Smooth muscle cell (in vitro differentiated cells): ENCODE data around the gene PAIP2B. TPM values are rescaled to one million over a fixed set of nuclear protein-coding genes. Genes with fewer than 3 reads are reported as not detected.

Experiments
- DNase-seq: peaks from one replicate; lab custom pipeline; 2025; ENCODE audit not compliant: unreplicated experiment; lab: John Stamatoyannopoulos, UW
- H2AFZ ChIP-seq: fragments of 200-600 bp; sonication (generic); 2 replicates; pipeline ENCODE4 v1.6.0; 2016; ENCODE audit warnings: antibody characterized with exemption, low read depth, mild to moderate bottlenecking
- H3F3A ChIP-seq: fragments of 200-600 bp; sonication (generic); 2 replicates; pipeline ENCODE4 v1.6.0; 2017; ENCODE audit warnings: antibody characterized with exemption, low read depth
- H3K27ac ChIP-seq: fragments of 200-600 bp; sonication (generic); 2 replicates; pipeline ENCODE4 v1.5.1; 2016; ENCODE audit warnings: low read depth, mild to moderate bottlenecking
- H3K27me3 ChIP-seq: fragments of 200-600 bp; sonication (generic); 2 replicates; pipeline ENCODE4 v1.6.1; 2016; ENCODE audit warnings: low read depth, mild to moderate bottlenecking
- H3K36me3 ChIP-seq: fragments of 200-600 bp; sonication (generic); 2 replicates; pipeline ENCODE4 v1.5.1; 2016; ENCODE audit warnings: low read depth
- H3K4me1 ChIP-seq: fragments of 200-600 bp; sonication (generic); 2 replicates; pipeline ENCODE4 v1.5.1; 2016; ENCODE audit warnings: low read depth
- H3K4me2 ChIP-seq: fragments of 200-600 bp; sonication (generic); 2 replicates; pipeline ENCODE4 v1.6.0; 2016; ENCODE audit warnings: mild to moderate bottlenecking
- H3K4me3 ChIP-seq: fragments of 200-600 bp; sonication (generic); 2 replicates; pipeline ENCODE4 v1.5.1; 2016; ENCODE audit warnings: mild to moderate bottlenecking
- H3K79me2 ChIP-seq: fragments of 200-600 bp; sonication (generic); 2 replicates; pipeline ENCODE4 v1.6.0; 2016; ENCODE audit warnings: low read depth, mild to moderate bottlenecking
- H3K9ac ChIP-seq: fragments of 200-600 bp; sonication (generic); 2 replicates; pipeline ENCODE4 v1.6.0; 2016; ENCODE audit warnings: low read depth
- H3K9me3 ChIP-seq: fragments of 200-600 bp; sonication (generic); replicated peaks from 2 replicates; pipeline ENCODE4 v1.5.1; 2016; ENCODE audit warnings: low read depth
- H4K20me1 ChIP-seq: fragments of 200-600 bp; sonication (generic); 2 replicates; pipeline ENCODE4 v1.6.0; 2016; ENCODE audit warnings: low read depth
- WGBS: methylation state at CpG from one replicate; pipeline ENCODE4 v1.1.7; 2016; ENCODE audit warnings: low lambda C conversion rate; 5-methylcytosine and 5-hydroxymethylcytosine counted together
- polyA plus RNA-seq: library from polyadenylated mRNA; unstranded; fragments of >200 nt; fragmentation: Nextera tagmentation; extraction: Ambion mirVana; gene quantifications from 2 replicates; pipeline ENCODE4 v1.2.1, GENCODE V29; 2016
- total RNA-seq: library from RNA; depleted of rRNA; stranded (reverse); fragments of >200 nt; gene quantifications from 2 replicates; pipeline ENCODE4 v1.2.3, GENCODE V29; 2014
- TF ChIP-seq, protein P1 (sequence below): fragments of 200-600 bp; sonication (generic); IDR thresholded peaks from 2 replicates; pipeline ENCODE4 v1.5.1; 2017; ENCODE audit warnings: borderline replicate concordance, mild to moderate bottlenecking, antibody characterized with exemption; ENCODE audit not compliant: insufficient read depth, poor library complexity, severe bottlenecking

Gene PAIP2B, protein sequence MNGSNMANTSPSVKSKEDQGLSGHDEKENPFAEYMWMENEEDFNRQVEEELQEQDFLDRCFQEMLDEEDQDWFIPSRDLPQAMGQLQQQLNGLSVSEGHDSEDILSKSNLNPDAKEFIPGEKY
- 1.7 and 2.4 TPM in 2 replicates for total RNA-seq
- polyA plus RNA-seq = 0.89 and 1.2 TPM in 2 replicates

GRCh38 chr2:71226965-71227560 lies at the start of gene PAIP2B:
Gene PAIP2B (minus strand): TSS chr2:71227103. CDS start chr2:71202589, 24,514 bp downstream.
- Histone ChIP-seq H4K20me1 (no peaks in the 10 kb centered on the region), H3K27me3 (peaks cover 13% of the 10 kb centered on the region), H3K4me1 (peaks cover 3% of the 10 kb centered on the region), H3K27ac (no peak within 1 kb of the TSS), H3K9me3 (no peaks in the 10 kb centered on the region), H3F3A (no peaks in the 10 kb centered on the region), H3K4me3 (peak within 1 kb of the TSS; percentile 73), H3K36me3 (no peaks in the 10 kb centered on the region), H3K4me2 (peak within 1 kb of the TSS; percentile 93), H3K9ac (peak within 1 kb of the TSS; percentile 28), H2AFZ (peak within 1 kb of the TSS; percentile 92), H3K79me2 (no peaks in the 10 kb centered on the region)
- TF ChIP-seq, protein P1, sequence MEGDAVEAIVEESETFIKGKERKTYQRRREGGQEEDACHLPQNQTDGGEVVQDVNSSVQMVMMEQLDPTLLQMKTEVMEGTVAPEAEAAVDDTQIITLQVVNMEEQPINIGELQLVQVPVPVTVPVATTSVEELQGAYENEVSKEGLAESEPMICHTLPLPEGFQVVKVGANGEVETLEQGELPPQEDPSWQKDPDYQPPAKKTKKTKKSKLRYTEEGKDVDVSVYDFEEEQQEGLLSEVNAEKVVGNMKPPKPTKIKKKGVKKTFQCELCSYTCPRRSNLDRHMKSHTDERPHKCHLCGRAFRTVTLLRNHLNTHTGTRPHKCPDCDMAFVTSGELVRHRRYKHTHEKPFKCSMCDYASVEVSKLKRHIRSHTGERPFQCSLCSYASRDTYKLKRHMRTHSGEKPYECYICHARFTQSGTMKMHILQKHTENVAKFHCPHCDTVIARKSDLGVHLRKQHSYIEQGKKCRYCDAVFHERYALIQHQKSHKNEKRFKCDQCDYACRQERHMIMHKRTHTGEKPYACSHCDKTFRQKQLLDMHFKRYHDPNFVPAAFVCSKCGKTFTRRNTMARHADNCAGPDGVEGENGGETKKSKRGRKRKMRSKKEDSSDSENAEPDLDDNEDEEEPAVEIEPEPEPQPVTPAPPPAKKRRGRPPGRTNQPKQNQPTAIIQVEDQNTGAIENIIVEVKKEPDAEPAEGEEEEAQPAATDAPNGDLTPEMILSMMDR = no peak
- peak; percentile 90 for DNase-seq
- 2% methylated on average over 30 of the region's 30 CpGs for WGBS

- TF ChIP-seq, protein P1 = no peak
- Histone ChIP-seq H3K4me1 (peaks cover 14% of the 10 kb centered on the region), H3K4me2 (peak overlapping the region; percentile 94), H3K27ac (no peak overlapping the region), H2AFZ (no peak overlapping the region), H3K36me3 (no peaks in the 10 kb centered on the region), H4K20me1 (no peaks in the 10 kb centered on the region), H3F3A (no peaks in the 10 kb centered on the region), H3K4me3 (peak overlapping the region; percentile 52), H3K79me2 (no peaks in the 10 kb centered on the region), H3K9me3 (no peaks in the 10 kb centered on the region), H3K27me3 (peaks cover 54% of the 10 kb centered on the region), H3K9ac (no peak overlapping the region)
- 53% methylated on average over 8 of the region's 8 CpGs for WGBS
- no peak for DNase-seq
Measured at GRCh38 chr2:71275939-71276310, 49.0 kb upstream of the PAIP2B start.

GRCh38 chr2:71269511-71270090 lies 42.7 kb upstream of the PAIP2B start:
- WGBS = 93% methylated on average over 9 of the region's 9 CpGs
- DNase-seq = no peak
- Histone ChIP-seq H3K27me3 (peaks cover 21% of the 10 kb centered on the region), H3F3A (no peaks in the 10 kb centered on the region), H3K4me1 (no peaks in the 10 kb centered on the region), H3K36me3 (no peaks in the 10 kb centered on the region), H3K9me3 (no peaks in the 10 kb centered on the region), H2AFZ (no peak overlapping the region), H3K9ac (no peak overlapping the region), H3K79me2 (no peaks in the 10 kb centered on the region), H4K20me1 (no peaks in the 10 kb centered on the region), H3K27ac (no peak overlapping the region), H3K4me2 (no peak overlapping the region), H3K4me3 (no peak overlapping the region)
- TF ChIP-seq, protein P1 = no peak

DNA sequence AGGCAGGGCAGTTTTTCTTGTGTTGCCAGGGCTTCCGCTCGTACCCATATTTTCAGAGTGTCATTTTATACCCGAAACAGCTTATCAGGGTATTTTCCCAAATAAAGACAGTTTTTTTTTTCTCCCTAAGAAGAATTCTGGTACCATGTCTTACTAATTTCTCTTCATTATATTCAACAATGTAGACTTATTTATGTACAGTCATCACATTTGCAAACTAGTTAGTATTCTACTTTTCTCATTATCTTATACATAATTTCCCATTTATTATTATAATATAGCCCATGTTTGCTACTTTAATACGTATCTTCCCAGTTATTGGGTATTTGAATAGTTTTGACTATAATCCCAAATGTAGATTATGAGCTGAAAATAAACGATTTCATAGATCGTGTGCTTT lies 36.5 kb upstream of the PAIP2B start:
- no peak overlapping the region for H3K4me3 ChIP-seq
- H3K27ac ChIP-seq = no peak overlapping the region
- no peak overlapping the region for H3K4me2 ChIP-seq
- H3K79me2 ChIP-seq = no peaks in the 10 kb centered on the region
- H3K9ac ChIP-seq = no peak overlapping the region
- no peaks in the 10 kb centered on the region for H3F3A ChIP-seq
- H3K4me1 ChIP-seq = no peaks in the 10 kb centered on the region
- 87% methylated on average over 6 of the region's 6 CpGs for WGBS
- H4K20me1 ChIP-seq = no peaks in the 10 kb centered on the region
- H3K36me3 ChIP-seq = no peaks in the 10 kb centered on the region
- no peaks in the 10 kb centered on the region for H3K9me3 ChIP-seq
- H3K27me3 ChIP-seq = peaks cover 8% of the 10 kb centered on the region
- H2AFZ ChIP-seq = no peak overlapping the region
- TF ChIP-seq, protein P1 = no peak
- no peak for DNase-seq
